Upper lobe of left lung (tissue), 6 donors: ENCODE results near the gene CYRIA. TPM values are rescaled to one million over a fixed set of nuclear protein-coding genes. Genes with fewer than 3 reads are reported as not detected.

Experiments
- ATAC-seq, 2 donors: fragments of 200-7000 bp; cut with Tn5 transposase; one replicate each; pipeline ENCODE4 v1.9.1; 2022; ENCODE audit warnings: mild to moderate bottlenecking in 2 of 2, moderate library complexity in 2 of 2; ENCODE audit not compliant: low FRiP score in 2 of 2
- DNase-seq, 2 donors: peaks; one replicate each; pipeline ENCODE4 v3.0.0-alpha.2; 2019 to 2020
- H3K27ac ChIP-seq, 4 donors: fragments of 200-600 bp; sonication (generic); one replicate each; pipeline ENCODE4 v1.5.1; 2016 to 2019
- H3K27me3 ChIP-seq, 4 donors: fragments of 200-600 bp; sonication (generic); one replicate each; pipeline ENCODE4 v1.5.1; 2017 to 2019
- H3K36me3 ChIP-seq, 4 donors: fragments of 200-600 bp; sonication (generic); one replicate each; pipeline ENCODE4 v1.5.1; 2016 to 2019
- H3K4me1 ChIP-seq, 4 donors: fragments of 200-600 bp; sonication (generic); one replicate each; pipeline ENCODE4 v1.5.1; 2018 to 2019
- H3K4me3 ChIP-seq, 4 donors: fragments of 200-600 bp; sonication (generic); one replicate each; pipeline ENCODE4 v1.5.1; 2017 to 2019; ENCODE audit warnings: mild to moderate bottlenecking in 2 of 4, moderate library complexity in 1 of 4
- H3K9me3 ChIP-seq, 4 donors: fragments of 200-600 bp; sonication (generic); one replicate each; pipeline ENCODE4 v1.5.1; 2018 to 2019
- CTCF ChIP-seq, 6 experiments: fragments of 450-650 bp in 4 of 6; fragments of 200-600 bp in 2 of 6; sonication (generic) in 2 of 6; IDR thresholded peaks; one replicate each; pipeline ENCODE4 v1.5.1; 2016 to 2019; ENCODE audit warnings: antibody characterized with exemption in 6 of 6
- EP300 ChIP-seq, 4 donors: sonication (generic); formaldehyde crosslinking; IDR thresholded peaks; one replicate each; pipeline ENCODE4 v1.5.1; 2017; ENCODE audit warnings: antibody characterized with exemption in 4 of 4, control low read depth in 2 of 4
- POLR2A ChIP-seq, 4 donors: fragments of 450-650 bp; IDR thresholded peaks; one replicate each; pipeline ENCODE4 v1.5.1; 2016 to 2017; ENCODE audit warnings: antibody characterized with exemption in 4 of 4, mild to moderate bottlenecking in 2 of 4
- POLR2AphosphoS5 ChIP-seq, 2 donors: sonication (generic); formaldehyde crosslinking; IDR thresholded peaks; one replicate each; pipeline ENCODE4 v1.5.1; 2017; ENCODE audit warnings: antibody characterized with exemption in 2 of 2
- WGBS, 2 donors: methylation state at CpG; one replicate each; pipeline ENCODE4 v1.1.5; 2017 to 2018; 5-methylcytosine and 5-hydroxymethylcytosine counted together
- total RNA-seq, 6 donors: library from RNA; depleted of rRNA in 4 of 6; stranded (reverse); fragments of >200 nt in 4 of 6; gene quantifications; one replicate each; pipeline versions ENCODE4 v1.1.0 to v1.2.1, GENCODE V29; 2016 to 2021
- donor health status: DM: no; HTN: no; CAD: no; lungs with moderate emphysema.
- donor health status: DM: no; HTN: yes; CAD: no; lungs with severe emphysema.

The CYRIA gene
- total RNA-seq = 10 to 100 TPM; 14.9 to 23.5 (median 20.5) TPM

- DNase-seq (peak; percentile 83 to 94), ATAC-seq (peak; percentile 63 to 85)
- TF ChIP-seq POLR2A (IDR thresholded peaks at IDR 0.05) (no peak), EP300 (IDR thresholded peaks at IDR 0.05) (no peak), POLR2AphosphoS5 (IDR thresholded peaks at IDR 0.05) (peak in 1 of 2 donors; percentile 56)
- Histone ChIP-seq H3K27ac (peak within 1 kb of the TSS; percentile 75 to 88 (median 82)), H3K36me3 (no peaks in the 10 kb centered on the region), H3K4me3 (peak within 1 kb of the TSS; percentile 55 to 86 (median 68)), H3K27me3 (no peaks in the 10 kb centered on the region), H3K4me1 (peaks cover 34 to 55% (median 44%) of the 10 kb centered on the region in 4 donors), H3K9me3 (no peaks in the 10 kb centered on the region)
- WGBS, 2 donors = 15 to 21% methylated on average over 11 to 18 of the region's 54 CpGs
These were observed at the start of gene CYRIA for GRCh38 chr2:16665748-16666448. Gene CYRIA (minus strand): TSS chr2:16665834. CDS start chr2:16588119, 77,715 bp downstream.

DNA sequence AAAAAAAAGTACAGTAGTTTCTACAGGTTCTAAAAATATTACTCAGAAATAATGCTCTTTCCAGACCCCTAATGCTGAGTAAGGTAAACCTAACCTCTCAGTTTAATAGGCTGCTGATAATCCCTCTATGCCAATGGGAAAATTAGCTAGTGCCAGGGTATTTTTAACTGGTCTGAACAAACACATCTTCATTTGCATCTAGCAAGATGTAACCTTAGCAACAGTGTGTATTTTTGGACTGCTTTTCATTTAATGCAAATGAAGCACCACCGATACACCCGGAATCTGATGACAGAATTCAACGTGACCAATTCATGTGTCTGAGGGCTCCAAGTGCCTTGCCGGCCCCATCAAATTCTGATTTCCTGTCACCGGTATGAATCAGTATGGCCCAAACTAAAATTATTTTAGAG lies 47.4 kb upstream of the CYRIA start:
- WGBS, 2 donors = 86 to 88% methylated on average over 5 of the region's 5 CpGs
- no peaks in the 10 kb centered on the region for H3K9me3 ChIP-seq
- peaks cover 0 to 7% (median 0%) of the 10 kb centered on the region in 4 donors for H3K4me1 ChIP-seq
- no peaks in the 10 kb centered on the region for H3K27me3 ChIP-seq
- TF ChIP-seq CTCF (IDR thresholded peaks at IDR 0.05) (no peak), POLR2AphosphoS5 (IDR thresholded peaks at IDR 0.05) (no peak), POLR2A (IDR thresholded peaks at IDR 0.05) (no peak), EP300 (IDR thresholded peaks at IDR 0.05) (no peak)
- no peak for DNase-seq
- no peaks in the 10 kb centered on the region for H3K36me3 ChIP-seq
- H3K4me3 ChIP-seq = no peak overlapping the region
- no peak for ATAC-seq
- no peak overlapping the region for H3K27ac ChIP-seq

DNA sequence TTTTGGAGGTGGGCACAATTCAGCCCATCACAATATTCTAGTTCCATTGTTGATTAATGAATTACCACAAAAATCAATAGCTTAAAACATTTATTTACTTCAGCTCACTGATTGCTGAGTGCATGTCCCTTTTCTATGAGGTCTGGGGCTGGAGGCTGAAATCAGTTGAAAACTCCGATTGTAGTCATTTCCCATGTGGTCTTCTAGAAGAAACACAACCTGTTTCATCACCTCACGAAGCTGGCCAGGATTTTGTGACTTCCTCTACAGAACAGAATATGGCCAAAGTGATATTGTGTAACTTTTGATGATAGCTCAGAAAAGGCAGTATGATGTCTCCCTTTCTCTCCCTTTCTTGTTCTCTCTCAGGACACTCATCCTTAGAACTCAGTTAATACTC lies 44.1 kb upstream of the CYRIA start:
- TF ChIP-seq POLR2AphosphoS5 (IDR thresholded peaks at IDR 0.05) (no peak), CTCF (IDR thresholded peaks at IDR 0.05) (no peak), POLR2A (IDR thresholded peaks at IDR 0.05) (no peak), EP300 (IDR thresholded peaks at IDR 0.05) (no peak)
- no peaks in the 10 kb centered on the region for H3K9me3 ChIP-seq
- ATAC-seq (no peak), DNase-seq (no peak)
- H3K4me3 ChIP-seq = no peak overlapping the region
- H3K27ac ChIP-seq = no peak overlapping the region
- WGBS, 2 donors = 76 to 79% methylated on average over 2 of the region's 2 CpGs
- H3K27me3 ChIP-seq = no peaks in the 10 kb centered on the region
- H3K4me1 ChIP-seq = no peaks in the 10 kb centered on the region
- H3K36me3 ChIP-seq = no peaks in the 10 kb centered on the region

- Histone ChIP-seq H3K27me3 (no peaks in the 10 kb centered on the region), H3K36me3 (no peaks in the 10 kb centered on the region), H3K9me3 (no peaks in the 10 kb centered on the region), H3K27ac (no peak overlapping the region), H3K4me1 (no peaks in the 10 kb centered on the region), H3K4me3 (no peak overlapping the region)
- ATAC-seq (no peak), DNase-seq (no peak)
- WGBS, 2 donors = 91 to 100% methylated on average over 2 of the region's 2 CpGs
- TF ChIP-seq EP300 (IDR thresholded peaks at IDR 0.05) (no peak), POLR2AphosphoS5 (IDR thresholded peaks at IDR 0.05) (no peak), CTCF (IDR thresholded peaks at IDR 0.05) (no peak), POLR2A (IDR thresholded peaks at IDR 0.05) (no peak)
These were observed 42.5 kb upstream of the CYRIA start for GRCh38 chr2:16708173-16708572.

DNA sequence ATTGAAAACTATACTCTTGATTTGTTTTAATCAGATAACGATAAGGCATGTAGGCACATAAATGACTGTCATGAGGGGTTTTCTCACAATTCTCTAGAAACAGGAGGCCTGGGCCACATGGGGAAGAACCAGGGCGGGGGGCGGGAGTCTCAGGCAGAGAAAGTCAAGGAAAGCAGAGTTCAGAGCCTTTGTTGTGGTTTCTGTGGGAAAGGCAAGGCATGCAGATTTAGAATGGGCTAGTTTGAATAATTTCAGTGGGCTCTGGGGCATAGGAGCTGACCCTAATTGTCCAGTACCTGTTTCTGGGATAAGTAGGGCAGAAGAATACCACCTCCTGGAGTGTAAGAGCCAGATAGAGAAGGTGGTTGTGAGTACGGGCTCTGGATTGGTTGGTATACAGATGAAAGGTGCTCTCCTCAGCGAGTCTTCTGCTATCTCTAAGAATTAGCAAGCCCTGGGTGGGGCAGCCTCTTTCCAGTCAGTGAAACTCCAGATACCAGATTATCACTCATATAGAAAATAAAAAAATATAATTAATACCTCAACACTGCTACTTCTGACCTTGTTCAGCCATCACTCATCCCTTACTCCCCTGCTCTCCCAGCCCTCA lies 41.5 kb upstream of the CYRIA start:
- 81 to 91% methylated on average over 5 of the region's 5 CpGs for WGBS, 2 donors
- ATAC-seq = no peak

More for the DNA sequence above, 41.5 kb upstream of the CYRIA start:
- H3K27ac ChIP-seq = no peak overlapping the region
- H3K4me3 ChIP-seq = no peak overlapping the region
- H3K27me3 ChIP-seq = no peaks in the 10 kb centered on the region
- no peaks in the 10 kb centered on the region for H3K4me1 ChIP-seq
- H3K36me3 ChIP-seq = no peaks in the 10 kb centered on the region
- H3K9me3 ChIP-seq = no peaks in the 10 kb centered on the region
- no peak for DNase-seq
- TF ChIP-seq EP300 (IDR thresholded peaks at IDR 0.05) = no peak
- no peak for TF ChIP-seq POLR2AphosphoS5 (IDR thresholded peaks at IDR 0.05)
- TF ChIP-seq CTCF (IDR thresholded peaks at IDR 0.05) = no peak
- TF ChIP-seq POLR2A (IDR thresholded peaks at IDR 0.05) = no peak
